ENCODE data around the gene CFAP107.
"Not testable (repeated sequence)": the region's sequence is repeated elsewhere in the genome, so short reads cannot be mapped to it uniquely, and the experiment has no call there.

Gene CFAP107

DNA sequence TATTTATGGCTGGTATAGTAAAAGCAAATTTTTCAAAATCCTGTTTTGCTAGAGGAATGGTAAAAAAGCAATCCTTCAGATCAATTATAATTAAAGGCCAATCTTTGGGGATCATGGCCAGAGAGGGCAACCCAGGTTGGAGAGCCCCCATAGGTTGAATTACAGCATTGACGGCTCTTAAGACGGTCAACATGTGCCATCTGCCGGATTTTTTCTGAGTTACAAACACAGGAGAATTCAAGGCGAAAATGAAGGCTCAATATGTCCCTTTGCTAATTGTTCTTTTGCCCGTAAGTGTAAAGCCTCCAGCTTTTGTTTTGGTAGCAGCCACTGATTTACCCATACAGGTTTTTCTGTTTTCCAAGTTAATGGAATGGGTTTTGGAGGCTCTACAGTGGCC, 35.5 kb downstream of the CFAP107 start:
- FAIRE-seq = not testable (repeated sequence)

DNA sequence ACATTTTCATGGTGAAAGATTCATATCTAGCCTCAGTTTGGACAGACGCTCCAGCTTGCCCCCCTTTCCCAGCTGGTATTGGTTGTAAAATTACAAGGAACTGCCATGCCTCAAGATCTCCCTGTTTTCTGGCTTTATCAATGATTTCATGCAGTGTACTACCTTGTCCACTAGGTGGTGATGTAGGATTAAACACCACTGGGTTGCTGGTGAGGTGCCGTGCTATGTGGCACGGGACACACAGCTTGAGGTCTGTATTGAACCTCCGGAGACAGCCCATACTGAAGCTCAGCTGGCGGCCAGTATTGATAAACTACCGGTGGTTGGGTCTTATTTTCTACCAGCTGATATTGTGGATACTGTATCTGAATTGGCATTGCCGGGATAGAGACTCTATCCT, 37.8 kb downstream of the CFAP107 start:
- FAIRE-seq = not testable (repeated sequence)

DNA sequence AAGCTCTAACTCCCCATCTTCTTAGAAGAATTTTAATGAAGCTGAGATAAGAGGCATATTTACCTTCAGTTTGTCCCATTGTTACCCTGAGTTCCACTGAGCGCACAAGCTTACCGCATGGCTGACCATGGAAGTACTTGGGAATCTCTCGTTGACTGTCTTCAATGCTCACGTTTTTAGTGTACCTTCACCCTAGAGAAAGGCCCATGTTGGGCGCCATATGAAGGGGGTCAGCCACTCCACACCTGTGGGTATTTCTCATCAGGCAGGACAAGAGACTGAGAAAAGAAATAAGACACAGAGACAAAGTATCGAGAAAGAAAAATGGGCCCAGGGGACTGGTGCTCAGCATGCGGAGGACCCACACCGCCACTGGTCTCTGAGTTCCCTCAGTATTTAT, 38.7 kb downstream of the CFAP107 start:
- not testable (repeated sequence) for FAIRE-seq

DNA sequence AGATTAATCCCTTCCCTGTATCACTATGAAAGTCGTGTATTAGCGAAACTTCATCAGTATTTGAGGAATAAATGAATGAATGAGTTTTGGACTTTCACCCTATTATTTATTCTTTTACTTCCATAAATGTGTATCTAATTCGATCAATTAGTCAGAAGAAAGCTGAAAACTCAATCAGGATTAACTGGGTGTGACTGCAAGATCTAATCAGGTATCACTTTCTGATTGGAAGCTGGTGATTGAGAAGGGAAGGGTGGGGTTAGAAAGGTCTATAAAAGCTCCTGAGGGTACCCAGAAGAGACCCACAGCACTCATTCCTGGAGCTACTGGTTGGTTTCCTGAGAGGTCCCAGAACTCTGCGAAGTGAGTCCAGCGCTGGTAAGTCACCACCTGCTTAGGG, 45.1 kb downstream of the CFAP107 start, which contains the start of gene PRAMEF1:
Gene PRAMEF1 (plus strand): TSS at position 301 of the 400 bp plus-strand sequence. CDS start 1,831 bp downstream, outside the sequence.
- FAIRE-seq = not testable (repeated sequence)

DNA sequence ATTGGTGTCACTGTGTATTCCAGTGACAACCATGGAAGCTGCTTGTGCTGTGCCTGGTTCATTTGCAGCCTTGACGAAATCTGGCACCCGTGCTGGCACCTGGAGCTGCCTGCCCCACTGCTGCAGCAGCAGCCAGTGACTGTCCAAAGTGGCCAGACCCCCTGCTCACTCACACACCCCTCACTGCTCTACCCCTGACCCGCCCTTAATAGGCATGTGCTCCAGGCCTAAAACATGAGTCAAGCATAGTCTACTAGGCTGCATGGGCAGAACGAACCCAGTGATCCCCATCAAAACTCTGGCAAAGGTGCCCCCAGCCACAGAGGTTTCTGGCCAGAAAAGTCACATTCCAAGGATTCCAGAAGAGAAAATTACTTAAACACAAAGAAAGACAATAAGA, 52.9 kb downstream of the CFAP107 start:
- FAIRE-seq = no peak

DNA sequence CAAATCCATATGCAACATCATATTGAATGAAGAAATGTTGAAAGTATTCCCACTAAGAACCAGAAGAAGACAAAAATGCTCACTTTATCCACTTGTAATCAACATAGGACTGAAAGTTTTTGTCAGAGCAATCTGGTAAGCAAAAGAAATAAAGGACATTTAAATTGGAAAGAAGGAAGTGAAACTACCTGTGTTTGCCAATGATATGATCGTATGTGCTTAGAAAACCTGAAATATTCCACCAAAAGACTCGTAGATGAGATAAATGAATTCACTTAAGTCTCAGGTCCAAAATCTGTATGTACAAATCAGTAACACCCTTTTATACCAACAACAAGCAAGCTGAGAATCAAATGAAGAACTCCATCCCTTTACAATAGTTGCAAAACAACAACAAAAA, 53.7 kb downstream of the CFAP107 start:
- no peak for FAIRE-seq

DNA sequence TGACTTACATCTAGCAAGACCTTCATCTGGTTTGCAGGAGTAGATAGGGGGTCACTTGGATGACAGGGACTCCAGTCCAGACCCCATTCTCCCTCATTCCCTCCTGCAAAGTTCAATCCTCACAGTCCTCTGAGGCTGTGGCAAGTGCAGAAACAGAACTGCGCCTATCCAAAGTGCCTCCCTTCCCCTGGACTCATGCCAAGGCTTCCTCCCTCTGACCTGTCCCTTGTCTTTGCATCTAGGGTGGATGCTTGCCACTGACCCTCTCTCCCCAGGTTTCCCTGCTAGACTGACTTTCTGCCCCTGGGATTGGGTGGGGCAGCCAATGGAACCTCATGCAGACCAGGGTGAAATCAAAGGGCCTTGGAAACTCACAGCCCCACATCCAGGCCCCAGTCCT, 63.9 kb downstream of the CFAP107 start:
- FAIRE-seq = no peak

DNA sequence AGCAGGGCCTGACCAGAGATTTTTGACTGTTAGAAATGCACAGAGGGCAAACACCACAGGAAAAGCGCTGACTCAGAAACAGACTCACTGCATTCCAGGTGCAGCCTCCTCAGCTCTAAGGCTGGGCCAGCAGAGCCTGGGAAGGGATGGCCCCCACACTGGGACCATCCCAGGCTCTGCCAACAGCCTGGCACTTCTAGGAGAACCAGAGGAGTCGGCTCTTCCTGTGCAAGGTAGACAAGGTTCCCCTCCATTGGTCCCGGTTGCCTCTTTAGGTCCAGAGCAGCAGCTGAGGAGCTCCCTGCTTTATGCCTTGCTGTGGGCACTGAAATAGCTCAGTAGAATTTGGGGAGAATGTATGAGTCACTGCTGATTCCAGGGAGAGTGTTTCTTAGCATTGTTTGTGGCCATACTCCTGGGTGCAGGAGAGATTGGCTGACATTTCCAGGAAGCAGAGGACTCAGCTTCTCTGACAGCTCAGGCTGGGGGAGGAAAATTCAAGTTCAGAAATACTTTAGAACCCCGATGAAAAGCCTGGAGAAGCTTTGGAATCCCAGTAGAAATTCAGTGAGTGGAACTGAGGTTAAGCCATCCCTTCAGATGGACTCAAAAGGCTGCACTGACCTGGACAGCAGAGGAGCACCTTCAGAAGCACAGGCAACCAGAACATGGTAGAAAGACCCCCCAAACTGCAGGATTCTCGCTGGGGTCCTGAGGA, 64.8 kb downstream of the CFAP107 start:
- no peak for FAIRE-seq

DNA sequence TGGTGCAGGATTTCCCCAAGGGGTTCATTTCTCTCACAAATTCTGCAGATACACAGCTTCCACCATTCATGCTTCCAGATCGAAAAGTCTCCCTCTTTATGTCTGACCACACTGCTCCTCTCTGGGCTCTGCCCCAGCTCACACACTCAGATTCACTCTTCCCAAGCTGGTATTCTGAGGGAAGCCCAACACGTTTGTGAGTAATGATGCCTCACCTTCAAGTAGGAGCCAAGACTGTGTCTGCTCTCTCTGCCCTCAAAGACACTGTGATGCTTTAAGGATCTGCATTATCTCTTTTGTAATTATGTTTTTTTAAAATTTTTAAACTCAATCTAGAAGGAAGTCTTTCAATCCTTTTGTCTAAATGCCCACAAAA, 65.4 kb downstream of the CFAP107 start:
- no peak for FAIRE-seq
